HepG2 (cell line): ENCODE results near the gene RAD1. TPM values are rescaled to one million over a fixed set of nuclear protein-coding genes. Genes with fewer than 3 reads are reported as not detected.

Experiments used
- ATAC-seq: fragments of 200-7000 bp; cut with Tn5 transposase; 3 replicates; pipeline ENCODE4 v1.9.1; 2020; ENCODE audit warnings: mild to moderate bottlenecking, moderate library complexity
- BruUV-seq: library from RNA; stranded (reverse); fragments of 400-500 nt; replicated peaks from 2 replicates; lab custom pipeline; 2021; lab: Mats Ljungman, UMichigan
- CTCF ChIA-PET: fragments of 300-600 bp; formaldehyde crosslinking; extraction: SDS; loops from one replicate; lab custom pipeline; 2021; ENCODE audit warnings: low total read pairs, inconsistent platforms, low intra/inter-chr PET ratio; lab: Yijun Ruan, JAX
- POLR2A ChIA-PET: fragments of 350-600 bp; sonication (Branson Sonifier 250); formaldehyde crosslinking; loops from one replicate; lab custom pipeline; 2020; ENCODE audit warnings: antibody characterized with exemption, inconsistent platforms; lab: Yijun Ruan, JAX
- DNase-seq: peaks from one replicate; pipeline ENCODE4 v3.0.0-alpha.2; 2015; ENCODE audit warnings: low spot score
- FAIRE-seq: peaks from 3 replicates; lab custom pipeline; 2011; peaks lifted over from hg19 to GRCh38; lab: Jason Lieb, UNC
- H2AFZ ChIP-seq: one replicate; pipeline ENCODE4 v1.6.1; 2011; ENCODE audit warnings: low read length, inconsistent platforms
- H3K27ac ChIP-seq: fragments of 300-600 bp; 3 replicates; pipeline ENCODE4 v1.8.0; 2011; ENCODE audit warnings: mixed run types, mild to moderate bottlenecking, mixed read lengths, low read length, inconsistent platforms; ENCODE audit not compliant: insufficient read depth; ENCODE audit errors: extremely low read length
- H3K27me3 ChIP-seq, 2 experiments: fragments of 200-600 bp in 1 of 2; 2 replicates in 1 of 2; 3 replicates in 1 of 2; pipeline versions ENCODE4 v1.6.0 to v1.8.0; 2011; ENCODE audit warnings: low read length in 2 of 2, mild to moderate bottlenecking in 2 of 2, moderate library complexity in 2 of 2, inconsistent platforms in 1 of 2; ENCODE audit not compliant: insufficient read depth in 2 of 2, control insufficient read depth in 1 of 2
- H3K36me3 ChIP-seq, 2 experiments: fragments of 200-600 bp in 1 of 2; replicated peaks in 1 of 2; 2 replicates in 1 of 2; 3 replicates in 1 of 2; pipeline versions ENCODE4 v1.5.1 to v1.8.0; 2011; ENCODE audit warnings: low read length in 2 of 2, inconsistent platforms in 1 of 2; ENCODE audit not compliant: insufficient read depth in 2 of 2, control insufficient read depth in 1 of 2
- H3K4me1 ChIP-seq: 2 replicates; pipeline ENCODE4 v1.5.1; 2012; ENCODE audit warnings: low read length, inconsistent platforms; ENCODE audit not compliant: insufficient read depth
- H3K4me2 ChIP-seq: 2 replicates; pipeline ENCODE4 v1.6.0; 2011; ENCODE audit warnings: low read depth, low read length, inconsistent platforms
- H3K4me3 ChIP-seq, 3 experiments: fragments of 200-600 bp in 1 of 3; sonication (generic), shearing (Covaris generic) in 1 of 3; replicated peaks in 1 of 3; 2 replicates each; pipeline ENCODE4 v1.5.1; 2011 to 2016; ENCODE audit warnings: low read length in 3 of 3, inconsistent platforms in 2 of 3, low read depth in 2 of 3, mild to moderate bottlenecking in 2 of 3, control low read depth in 1 of 3, mixed read lengths in 1 of 3; ENCODE audit not compliant: insufficient read depth in 1 of 3
- H3K79me2 ChIP-seq: one replicate; pipeline ENCODE4 v1.6.1; 2011; ENCODE audit warnings: low read length, inconsistent platforms; ENCODE audit not compliant: insufficient read depth
- H3K9ac ChIP-seq: 2 replicates; pipeline ENCODE4 v1.6.0; 2011; ENCODE audit warnings: mild to moderate bottlenecking, low read depth, low read length, inconsistent platforms; ENCODE audit not compliant: insufficient read depth
- H3K9me3 ChIP-seq: 2 replicates; pipeline ENCODE4 v1.5.1; 2012; ENCODE audit warnings: mild to moderate bottlenecking, low read length
- H4K20me1 ChIP-seq: 2 replicates; pipeline ENCODE4 v1.6.0; 2011; ENCODE audit warnings: inconsistent platforms, mild to moderate bottlenecking, low read length, moderate library complexity; ENCODE audit not compliant: insufficient read depth
- CHD4 ChIP-seq: fragments of 200-600 bp; sonication (generic); IDR thresholded peaks from 2 replicates; pipeline ENCODE4 v1.7.0; 2017; ENCODE audit warnings: mild to moderate bottlenecking, low read length, borderline replicate concordance
- MBD4 ChIP-seq: IDR thresholded peaks from 2 replicates; pipeline ENCODE4 v1.6.1; 2012; ENCODE audit warnings: low read length, inconsistent platforms, borderline replicate concordance
- PAWR ChIP-seq: sonication (generic); formaldehyde crosslinking; IDR thresholded peaks from 2 replicates; pipeline ENCODE4 v1.4.0; 2020; ENCODE audit warnings: missing genetic modification reagents, mild to moderate bottlenecking, borderline replicate concordance
- STAG1 ChIP-seq: sonication (generic); formaldehyde crosslinking; IDR thresholded peaks from 2 replicates; pipeline ENCODE4 v1.4.0; 2020; ENCODE audit warnings: missing genetic modification reagents
- ZBTB10 ChIP-seq: sonication (generic); formaldehyde crosslinking; IDR thresholded peaks from 2 replicates; pipeline ENCODE4 v1.4.0; 2020; ENCODE audit warnings: missing genetic modification reagents, borderline replicate concordance
- ZEB1 ChIP-seq: IDR thresholded peaks from 2 replicates; pipeline ENCODE4 v1.6.1; 2012; ENCODE audit warnings: mild to moderate bottlenecking, low read depth, inconsistent platforms; ENCODE audit not compliant: insufficient replicate concordance
- ZNF3 ChIP-seq: IDR thresholded peaks from 2 replicates; pipeline ENCODE4 v1.7.0; 2017; ENCODE audit warnings: inconsistent platforms
- ZNF530 ChIP-seq: sonication (generic); formaldehyde crosslinking; IDR thresholded peaks from 2 replicates; pipeline ENCODE4 v1.5.0; 2020; ENCODE audit warnings: low read depth, mild to moderate bottlenecking, missing genetic modification reagents
- ZNF577 ChIP-seq: sonication (generic); formaldehyde crosslinking; IDR thresholded peaks from 2 replicates; pipeline ENCODE4 v1.4.0; 2020; ENCODE audit warnings: mild to moderate bottlenecking, low read depth, missing genetic modification reagents, borderline replicate concordance
- WGBS: methylation state at CpG from one replicate; pipeline ENCODE4 v1.1.6; 2017; ENCODE audit warnings: low lambda C conversion rate; 5-methylcytosine and 5-hydroxymethylcytosine counted together
- in situ Hi-C: cut with HindIII; loops from 2 replicates; pipeline ENCODE4 v1.10.0; 2017; ENCODE audit warnings: low pct_unique_long_range_greater_than_20kb; ENCODE audit not compliant: extremely low pct_ligation_motif_present
- intact Hi-C: fragments of 100-400 bp; cut with micrococcal nuclease; formaldehyde crosslinking; loops from one replicate; pipeline ENCODE4 v1.10.0; 2022; ENCODE audit not compliant: unreplicated experiment
- polyA plus RNA-seq, 8 experiments: library from polyadenylated mRNA; depleted of rRNA in 3 of 8; stranded (reverse) in 7 of 8; unstranded in 1 of 8; fragments of >200 nt; fragmentation: Illumina TruSeq in 4 of 8; extraction: Trizol in 4 of 8; gene quantifications; 2 replicates each; pipeline versions ENCODE4 v1.2.1 to v1.2.3, GENCODE V29; 2011 to 2016; ENCODE audit warnings: low read depth in 4 of 8, missing spikeins in 1 of 8, mixed read lengths in 1 of 8; ENCODE audit not compliant: insufficient read depth in 1 of 8
- total RNA-seq, 5 experiments: library from RNA; depleted of rRNA; stranded (reverse); fragments of >200 nt; fragmentation: Illumina TruSeq; extraction: Trizol; gene quantifications; 2 replicates each; pipeline ENCODE4 v1.2.3, GENCODE V29; 2016; ENCODE audit warnings: low read depth in 1 of 5

Gene RAD1
- total and polyA plus RNA-seq, 2 of the 13 experiments (the other 11 are each of a cell fraction or from before 2014, with no cell fraction given) = 14.7 to 39.1 TPM

- Histone ChIP-seq H3K9ac (no peak overlapping the region), H3K79me2 (no peaks in the 10 kb centered on the region), H4K20me1 (no peaks in the 10 kb centered on the region), H3K4me2 (no peak overlapping the region), H3K4me3 (no peak overlapping the region), H3K36me3 (no peaks in the 10 kb centered on the region), H3K4me1 (peaks cover 39% of the 10 kb centered on the region), H2AFZ (no peak overlapping the region), H3K9me3 (no peaks in the 10 kb centered on the region), H3K27me3 (no peaks in the 10 kb centered on the region; a peak in 1 of 5 replicates), H3K27ac (no peak overlapping the region)
- 76% methylated on average over 3 of the region's 3 CpGs for WGBS
- POLR2A ChIA-PET = no interaction called here
- CTCF ChIA-PET = no interaction called here
- in situ Hi-C loops (no loop called here), intact Hi-C loops (no loop called here)
- FAIRE-seq (no peak), DNase-seq (no peak), ATAC-seq (no peak)
- TF ChIP-seq PAWR (no peak), ZNF577 (CRISPR knock-in tag) (no peak), ZNF530 (CRISPR knock-in tag) (no peak), ZNF3 (CRISPR knock-in tag) (no peak), ZBTB10 (CRISPR knock-in tag) (no peak), ZEB1 (no peak), CHD4 (no peak), MBD4 (no peak), STAG1 (CRISPR knock-in tag) (no peak)
- no TSS peak for BruUV-seq
Measured at GRCh38 chr5:34863946-34864345, 51.4 kb downstream of the RAD1 start.
